T-helper 2 cell (primary cell): ENCODE data around the gene MVB12B.
A peak's percentile ranks its signal among the peaks of the same experiment; 100 is the strongest.
"Not testable (repeated sequence)": the region's sequence is repeated elsewhere in the genome, so short reads cannot be mapped to it uniquely, and the experiment has no call there.

ENCODE experiments used
- DNase-seq, 5 experiments: peaks; one replicate each; pipeline versions ENCODE4 v3.0.0 to v3.0.0-alpha.2; 2012 to 2022

Gene MVB12B

DNA sequence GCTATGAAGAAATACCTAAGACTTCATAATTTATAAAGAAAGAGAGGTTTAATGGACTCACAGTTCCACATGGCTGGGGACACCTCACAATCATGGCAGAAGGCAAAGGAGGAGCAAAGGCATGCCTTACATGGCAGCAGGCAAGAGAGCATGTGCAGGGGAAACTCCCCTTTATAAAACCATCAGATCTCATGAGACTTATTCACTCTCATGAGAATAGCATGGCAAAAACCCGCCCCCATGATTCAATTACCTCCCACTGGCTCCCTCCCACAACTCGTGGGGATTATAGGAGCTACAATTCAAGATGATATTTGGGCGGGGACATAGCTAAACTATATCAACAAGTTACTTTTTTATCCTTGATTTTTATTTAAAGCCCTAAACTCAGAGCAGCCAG lies 150.8 kb downstream of the MVB12B start:
- DNase-seq = not testable (repeated sequence)

DNA sequence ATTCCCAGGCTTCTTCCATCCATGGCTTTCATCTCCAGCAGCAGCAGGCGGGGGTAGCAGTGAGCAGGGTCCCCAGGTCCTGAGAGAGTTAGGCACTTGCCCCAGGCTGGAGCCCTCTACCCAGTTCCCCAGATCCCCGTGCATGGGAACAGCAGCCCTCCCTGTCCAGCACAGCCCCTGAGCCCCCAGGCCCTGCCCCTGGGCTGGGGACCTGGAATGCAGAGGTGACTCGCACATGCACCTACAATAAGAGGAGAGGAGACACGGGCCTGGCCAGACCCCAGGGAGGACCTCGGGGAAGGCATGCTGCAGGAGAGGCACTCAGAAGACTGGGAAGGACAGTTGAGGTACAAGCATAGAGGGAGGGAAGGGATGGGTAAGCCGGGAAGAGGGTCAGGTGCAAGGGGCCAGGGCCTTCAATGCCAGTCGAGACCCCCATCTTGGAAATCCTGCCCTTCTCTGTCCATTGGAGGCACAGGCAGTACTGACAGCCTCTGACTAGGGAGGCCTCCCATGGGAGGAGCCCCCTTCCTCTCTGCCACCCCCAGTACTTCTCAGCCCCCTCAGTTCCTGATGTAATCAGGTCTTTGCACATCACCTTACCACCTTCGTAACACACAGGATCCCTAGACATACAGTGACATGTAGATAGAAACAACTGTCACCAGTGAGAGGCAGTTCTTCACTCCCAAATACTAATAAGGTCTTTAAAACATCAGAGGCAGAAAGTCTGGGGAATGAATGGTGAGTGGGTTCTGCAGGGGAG lies 151.8 kb downstream of the MVB12B start:
- DNase-seq = no peak

DNA sequence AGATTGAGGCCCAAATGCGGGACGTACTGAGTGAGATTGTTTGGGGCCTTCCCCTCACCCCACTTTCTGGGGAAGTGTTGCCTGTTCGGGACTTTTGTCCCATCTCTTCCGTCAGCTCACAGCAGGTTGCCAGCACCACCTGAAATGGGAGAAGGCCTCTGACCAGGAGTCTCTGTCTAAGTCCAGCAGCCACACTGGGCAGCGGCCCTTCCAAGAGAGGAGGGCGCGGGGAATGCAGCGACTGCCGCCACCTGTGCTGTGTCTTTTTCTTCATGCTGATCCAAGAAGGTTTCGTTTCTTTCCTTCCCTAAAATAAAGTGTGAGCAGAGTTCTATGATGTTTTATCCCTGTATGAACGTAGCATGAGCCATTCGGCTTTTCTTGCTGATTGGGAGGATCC lies 152.9 kb downstream of the MVB12B start:
- DNase-seq = no peak

DNA sequence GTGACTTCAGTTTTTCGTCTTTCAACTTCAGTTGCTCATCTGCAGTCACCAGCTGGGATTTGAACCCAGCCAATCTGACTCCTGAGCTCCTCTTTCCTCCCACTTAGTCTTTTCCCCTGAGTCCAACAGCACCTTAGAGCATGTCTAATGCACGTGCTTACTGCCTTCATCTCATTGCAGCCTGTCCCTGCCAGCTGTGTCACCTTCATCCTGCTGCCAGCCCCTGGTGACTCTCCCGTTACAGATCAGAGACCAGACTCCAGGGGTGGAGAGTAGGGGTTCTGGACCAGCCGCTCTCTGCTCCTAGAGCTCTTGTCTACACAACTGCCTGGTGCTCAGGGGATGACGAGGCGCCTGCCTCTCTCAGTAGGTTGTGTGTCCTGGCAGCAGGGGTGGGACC lies 154.2 kb downstream of the MVB12B start:
- DNase-seq = no peak

DNA sequence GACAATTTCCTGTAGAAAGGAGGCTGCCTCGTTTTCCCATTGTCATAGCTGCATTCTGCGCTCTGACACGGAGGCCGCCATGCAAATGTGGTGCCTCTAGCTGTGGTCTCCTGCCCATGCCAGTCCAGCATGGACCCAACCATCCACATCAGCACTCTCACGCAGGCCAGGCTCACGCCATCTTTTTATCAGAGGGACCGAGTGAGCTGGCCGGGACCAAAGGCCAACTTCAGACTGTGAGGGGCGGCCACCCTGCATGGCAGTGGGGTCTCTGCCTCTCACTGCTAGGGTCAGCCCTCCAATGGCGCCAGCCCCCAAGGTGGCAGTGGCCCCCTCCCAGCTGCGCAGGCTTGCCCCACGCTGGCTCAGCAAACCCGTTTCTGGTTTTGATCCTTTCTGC lies 155.2 kb downstream of the MVB12B start:
- DNase-seq = no peak

DNA sequence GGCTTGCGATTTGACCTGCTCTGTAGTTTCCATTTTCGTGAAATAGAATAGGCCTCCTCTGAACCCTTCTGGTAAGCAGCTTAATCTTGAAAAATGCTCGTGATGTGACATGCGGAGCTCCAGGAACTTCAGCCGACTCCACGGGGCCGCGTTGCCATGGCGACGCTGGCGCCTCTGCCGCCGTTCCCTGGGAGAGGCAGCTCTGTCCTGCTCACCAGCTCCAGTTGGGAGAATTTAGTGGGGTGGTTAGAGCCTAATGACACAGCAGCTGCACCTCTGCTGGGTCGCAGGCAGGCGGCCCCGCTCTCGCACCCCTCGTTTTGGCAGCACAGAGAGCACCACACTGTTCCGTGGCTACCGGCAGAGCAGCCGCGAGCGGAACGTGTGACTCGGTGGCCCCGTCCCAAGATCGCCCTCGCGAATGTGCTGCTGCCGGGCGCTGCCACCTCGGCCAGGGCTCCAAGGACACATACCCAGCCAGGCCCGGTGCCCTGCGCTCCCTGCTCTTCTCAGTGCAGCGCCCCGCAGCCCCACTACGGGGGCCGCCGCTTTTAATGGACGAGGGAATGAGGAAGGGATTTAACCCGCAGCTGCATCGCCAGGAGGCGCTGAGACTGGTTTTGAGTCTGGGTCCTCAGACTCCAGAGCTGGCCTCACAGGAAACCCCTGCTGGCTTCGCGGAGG lies 155.9 kb downstream of the MVB12B start:
- DNase-seq = no peak

DNA sequence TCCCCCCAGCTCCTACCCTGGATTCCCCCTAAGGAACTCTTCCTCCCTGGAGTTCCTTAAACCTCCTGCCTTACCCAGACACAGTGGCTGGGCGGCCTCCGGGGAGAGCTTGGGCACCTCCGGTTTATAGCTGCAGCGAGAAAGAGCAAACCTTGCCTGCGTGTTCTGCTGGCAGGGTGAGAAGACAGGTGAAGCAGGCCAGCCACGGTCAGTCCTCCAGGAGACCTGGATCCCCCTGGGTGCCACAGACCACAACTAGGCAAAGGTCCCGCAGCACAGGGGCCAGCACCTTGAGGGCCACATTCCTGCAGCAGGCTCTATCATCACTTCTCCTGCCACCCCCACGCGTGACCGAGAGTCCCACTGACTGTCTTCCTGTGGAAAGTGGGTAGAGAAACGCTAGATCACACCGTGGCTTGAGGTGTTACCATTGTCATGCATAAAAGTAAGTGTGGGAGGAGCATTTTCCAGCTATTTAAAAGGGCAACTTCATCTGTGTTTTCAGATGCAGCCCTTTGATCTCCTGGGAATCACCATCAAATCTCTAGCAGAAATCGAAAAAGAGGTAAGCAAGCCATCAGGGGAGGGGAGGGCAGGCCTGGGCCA lies 156.9 kb downstream of the MVB12B start:
- DNase-seq = peak in 1 of 5 experiments; percentile 24

DNA sequence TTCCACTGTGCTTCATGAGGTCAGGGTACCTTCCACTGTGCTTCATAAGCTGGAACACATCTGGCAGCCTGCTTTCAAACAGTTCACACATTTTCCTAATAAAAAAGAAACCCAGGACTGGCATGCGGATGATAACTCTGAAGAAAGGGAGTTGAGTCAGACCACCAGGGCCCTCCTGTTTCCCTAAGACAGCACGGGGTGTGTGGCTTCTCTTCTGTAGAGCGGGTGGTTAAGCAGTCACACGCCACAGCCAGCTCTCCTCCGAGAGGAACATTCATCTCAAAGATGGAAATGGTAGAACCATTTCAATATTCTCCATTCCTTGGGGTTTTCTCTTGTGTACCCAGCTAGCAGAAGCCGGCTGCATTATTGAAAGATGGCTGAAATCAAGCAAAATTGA lies 159.0 kb downstream of the MVB12B start:
- DNase-seq = no peak

DNA sequence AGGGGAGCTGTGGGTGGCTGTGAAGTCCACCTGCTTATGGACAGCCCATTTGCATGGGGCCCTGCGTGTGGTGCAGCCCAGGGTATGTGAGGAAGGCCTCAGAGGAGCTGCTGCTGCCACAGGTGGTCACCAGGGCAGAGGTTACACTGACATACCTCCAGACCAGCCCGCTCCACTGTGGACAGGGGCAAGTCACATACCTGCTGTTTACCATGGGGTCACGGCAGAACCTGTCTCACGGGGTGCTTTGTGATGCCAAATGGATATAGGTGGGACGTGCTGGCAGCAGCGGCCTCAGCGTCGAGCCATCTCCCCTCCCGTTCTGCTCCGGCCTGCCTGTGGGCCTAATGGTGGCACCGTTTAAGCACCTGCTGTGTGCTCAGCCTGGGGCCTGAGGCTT lies 159.6 kb downstream of the MVB12B start:
- DNase-seq = no peak

DNA sequence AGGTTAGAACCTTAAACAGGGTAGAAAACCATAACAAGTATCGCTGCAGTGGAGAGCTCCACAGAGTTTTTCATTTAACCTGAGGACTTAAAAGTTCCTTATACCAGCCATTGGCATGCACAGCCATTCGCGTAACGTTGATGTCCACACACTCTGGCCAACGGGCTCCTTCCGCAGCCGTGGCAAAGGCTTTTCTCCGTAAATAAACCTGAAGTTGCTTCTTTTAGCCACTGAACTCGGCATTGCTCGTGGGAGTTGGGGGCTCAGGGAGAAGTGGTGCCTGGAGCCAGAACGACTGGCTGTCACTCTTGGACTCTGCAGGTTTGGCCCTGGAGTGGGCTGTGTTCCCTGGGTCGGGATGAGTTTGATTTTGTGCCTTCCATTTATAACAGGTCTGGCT lies 161.2 kb downstream of the MVB12B start:
- no peak for DNase-seq

DNA sequence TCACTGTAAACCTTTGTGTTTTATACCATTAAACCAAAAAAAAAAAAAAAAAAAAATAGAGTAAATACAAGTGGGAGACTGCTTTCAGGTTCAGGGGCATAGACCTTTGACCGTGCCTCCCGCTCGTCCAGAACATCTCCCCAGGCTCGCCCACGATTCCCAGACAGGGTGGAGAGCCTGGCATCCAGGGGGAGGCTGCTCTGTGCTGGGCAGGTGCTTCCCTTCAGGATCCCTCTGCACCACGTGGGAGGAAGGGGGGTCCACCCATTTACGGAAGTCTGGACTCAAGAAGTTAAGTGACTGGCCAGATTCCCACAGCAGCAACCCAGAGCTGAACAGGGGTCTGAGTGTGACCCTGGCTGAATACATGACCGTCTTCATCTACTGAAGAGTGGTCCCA lies 161.7 kb downstream of the MVB12B start:
- no peak for DNase-seq

DNA sequence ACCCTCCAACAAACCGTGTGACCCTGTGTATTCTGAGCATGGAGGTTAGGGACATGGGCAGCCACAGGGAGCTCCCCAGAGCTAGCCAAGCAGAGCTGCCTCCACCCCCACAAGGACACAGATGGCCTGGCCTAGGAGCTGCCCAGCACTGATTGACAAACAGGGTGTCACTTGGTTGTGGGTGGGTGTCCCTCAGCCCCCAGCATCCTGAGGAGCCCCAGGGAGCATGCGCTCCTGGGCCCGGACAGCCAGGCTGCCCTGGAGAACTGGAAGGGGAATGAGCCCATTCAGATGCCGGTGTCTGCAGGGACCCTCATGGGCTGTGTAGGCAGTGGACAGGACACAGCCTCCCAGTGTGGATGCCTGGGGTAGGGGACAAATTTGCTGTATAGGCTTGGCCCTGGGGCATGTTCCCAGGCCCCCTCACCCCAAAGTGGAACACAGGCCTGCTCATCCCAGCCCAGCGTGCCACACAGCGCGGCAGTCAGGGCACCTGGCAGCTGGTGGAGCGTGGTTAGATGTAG lies 162.3 kb downstream of the MVB12B start:
- no peak for DNase-seq

DNA sequence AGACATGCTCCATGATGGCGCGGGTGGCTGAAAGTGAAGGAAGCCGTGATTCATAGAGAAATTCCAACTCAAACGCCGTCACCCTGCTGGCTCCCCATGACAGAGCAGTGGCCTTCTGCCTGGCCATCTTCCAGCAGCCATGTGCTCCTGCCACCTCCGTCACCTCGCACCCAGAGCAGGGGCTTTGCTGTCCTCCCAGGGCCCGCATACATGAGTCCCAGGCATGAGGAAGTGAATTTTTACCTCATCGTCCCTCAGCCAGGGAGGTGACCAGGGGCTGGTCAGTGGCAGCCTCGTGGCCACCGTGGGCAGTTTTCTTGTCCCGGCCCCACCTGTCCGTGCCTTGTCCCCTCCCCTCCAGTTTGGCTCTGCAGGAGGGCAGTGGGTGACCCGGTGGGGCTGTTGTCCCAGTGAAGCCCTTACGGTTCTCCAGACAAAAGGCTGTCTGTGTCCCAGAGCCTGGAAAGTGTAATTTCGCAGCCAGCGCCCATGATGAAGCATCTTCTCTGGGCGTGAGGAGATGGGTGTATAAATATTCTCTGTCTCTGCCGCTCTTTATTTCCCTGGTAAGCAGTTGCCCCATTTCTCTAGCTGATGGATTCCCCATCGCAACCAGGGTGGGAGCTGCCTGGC lies 163.1 kb downstream of the MVB12B start:
- no peak for DNase-seq

DNA sequence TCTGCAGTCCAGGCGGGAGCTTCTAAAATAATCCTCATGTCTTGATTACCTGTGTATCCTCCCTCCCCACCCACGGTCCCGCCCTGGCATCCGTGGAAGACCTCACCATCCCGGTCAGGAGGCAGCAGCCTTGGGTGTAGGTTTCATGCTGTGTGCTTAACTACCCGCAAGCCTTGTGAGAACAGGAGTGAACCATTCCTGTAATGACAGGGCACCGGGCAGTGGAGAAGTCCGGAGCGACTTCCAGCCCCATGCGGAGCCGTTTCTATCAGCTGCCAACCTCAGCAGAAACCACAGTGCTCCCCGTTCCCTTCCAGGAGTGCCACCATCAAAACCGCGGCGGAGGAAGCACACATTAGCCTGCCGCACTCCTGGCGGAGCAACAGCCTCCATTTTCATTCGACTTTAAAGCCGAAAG lies 163.6 kb downstream of the MVB12B start:
- DNase-seq = peak in 1 of 5 experiments; percentile 34

DNA sequence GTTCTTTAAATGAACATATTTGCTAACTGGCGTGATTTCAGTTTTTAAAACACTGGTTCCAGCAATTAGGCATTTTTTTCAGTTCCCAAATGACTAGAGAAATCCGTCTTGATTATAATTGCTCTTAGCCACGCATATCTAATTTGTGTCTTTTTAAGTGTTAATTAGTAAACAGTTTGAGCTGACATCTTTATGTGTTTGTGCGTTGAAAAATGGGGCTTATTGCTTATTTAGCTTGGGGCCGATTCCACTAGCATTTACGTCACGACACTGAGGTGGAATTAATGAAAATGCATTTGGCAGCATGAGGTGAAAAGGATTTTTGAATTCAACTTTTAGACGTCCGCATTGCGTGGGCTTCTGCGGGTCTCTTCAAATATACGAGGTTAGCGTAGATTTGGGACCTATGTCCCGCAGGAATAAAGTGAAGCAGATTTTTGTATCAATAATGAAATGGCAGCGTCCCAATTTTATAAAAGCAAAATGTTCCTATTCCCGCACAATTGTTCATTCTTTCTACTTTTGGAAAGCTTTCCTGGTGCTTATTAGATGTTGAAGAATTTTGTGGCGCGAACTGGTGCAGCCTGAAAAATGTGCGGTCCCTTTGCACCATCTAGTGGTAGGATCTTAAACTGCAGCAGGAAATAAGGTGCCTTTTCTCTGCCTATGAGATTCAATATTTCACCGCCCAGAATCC lies 164.4 kb downstream of the MVB12B start:
- peak in 4 of 5 experiments; percentile 24 to 59 (median 37) for DNase-seq

DNA sequence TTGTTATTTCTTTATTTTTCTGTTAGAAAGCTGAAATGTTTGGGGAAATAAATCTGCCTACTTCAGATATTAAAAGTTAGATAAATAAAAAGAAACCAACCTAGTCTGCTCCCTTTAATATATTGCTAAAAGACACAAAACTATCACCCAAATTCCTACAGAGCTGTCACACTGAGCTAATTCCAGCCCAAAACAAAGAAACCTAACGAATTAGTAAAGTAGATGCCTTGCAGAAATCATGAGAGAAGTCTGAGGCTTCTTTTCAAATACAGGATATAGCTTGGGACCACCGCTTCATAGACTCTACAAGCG lies 164.9 kb downstream of the MVB12B start:
- DNase-seq = no peak

DNA sequence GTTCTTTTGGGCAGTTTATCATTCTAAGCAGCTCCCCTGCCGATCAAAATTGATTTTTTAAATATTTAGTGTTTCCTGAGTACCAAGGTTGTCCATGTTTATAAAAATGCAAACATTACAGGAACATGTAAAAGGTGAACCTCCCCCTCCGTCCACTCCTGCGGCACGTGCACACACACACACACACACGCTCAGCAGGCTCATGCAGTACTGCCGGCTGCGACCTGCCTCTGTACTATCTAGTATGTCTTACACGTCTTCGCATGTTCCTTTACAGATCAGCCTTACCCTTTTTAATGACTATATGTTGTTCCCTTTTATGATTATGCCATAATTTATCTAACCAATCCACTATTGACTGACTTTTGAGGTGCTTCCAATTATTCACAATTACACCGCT lies 165.3 kb downstream of the MVB12B start:
- DNase-seq = no peak

DNA sequence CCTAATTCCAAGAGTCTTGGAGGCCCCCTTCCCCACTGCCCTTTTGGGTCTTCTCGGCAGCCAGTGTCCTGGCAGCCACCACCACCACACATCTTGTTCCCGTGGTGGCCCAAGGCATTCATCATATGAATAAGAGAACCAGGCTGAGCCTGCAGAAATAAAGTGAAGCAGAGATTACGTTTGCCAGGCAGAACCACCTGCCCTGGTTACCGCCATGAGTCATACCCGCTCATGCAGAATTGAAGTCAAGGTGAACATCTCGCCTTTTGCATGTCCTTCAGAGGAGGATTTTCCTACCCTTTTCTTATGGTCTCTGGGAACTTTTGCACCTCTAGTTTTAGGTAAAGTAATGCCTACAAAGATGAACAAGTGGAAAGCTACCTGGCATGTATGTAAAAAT lies 167.6 kb downstream of the MVB12B start:
- no peak for DNase-seq

DNA sequence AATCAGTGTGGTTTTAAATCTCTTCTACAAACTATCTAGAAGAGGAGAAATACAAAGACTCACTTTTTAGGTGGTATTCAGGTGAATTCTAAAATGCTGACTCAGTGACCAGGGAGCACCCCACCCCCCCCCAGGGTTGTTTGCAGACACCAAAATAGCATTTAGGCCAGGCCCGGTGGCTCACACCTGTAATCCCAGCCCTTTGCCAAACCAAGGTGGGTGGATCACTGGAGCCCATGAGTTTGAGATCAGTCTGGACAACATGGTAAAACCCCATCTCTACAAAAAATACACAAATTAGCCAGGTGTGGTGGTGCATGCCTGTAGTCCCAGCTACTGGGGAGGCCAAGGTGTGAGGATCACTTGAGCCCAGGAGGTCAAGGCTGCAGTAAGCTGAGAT lies 168.1 kb downstream of the MVB12B start:
- DNase-seq = no peak

DNA sequence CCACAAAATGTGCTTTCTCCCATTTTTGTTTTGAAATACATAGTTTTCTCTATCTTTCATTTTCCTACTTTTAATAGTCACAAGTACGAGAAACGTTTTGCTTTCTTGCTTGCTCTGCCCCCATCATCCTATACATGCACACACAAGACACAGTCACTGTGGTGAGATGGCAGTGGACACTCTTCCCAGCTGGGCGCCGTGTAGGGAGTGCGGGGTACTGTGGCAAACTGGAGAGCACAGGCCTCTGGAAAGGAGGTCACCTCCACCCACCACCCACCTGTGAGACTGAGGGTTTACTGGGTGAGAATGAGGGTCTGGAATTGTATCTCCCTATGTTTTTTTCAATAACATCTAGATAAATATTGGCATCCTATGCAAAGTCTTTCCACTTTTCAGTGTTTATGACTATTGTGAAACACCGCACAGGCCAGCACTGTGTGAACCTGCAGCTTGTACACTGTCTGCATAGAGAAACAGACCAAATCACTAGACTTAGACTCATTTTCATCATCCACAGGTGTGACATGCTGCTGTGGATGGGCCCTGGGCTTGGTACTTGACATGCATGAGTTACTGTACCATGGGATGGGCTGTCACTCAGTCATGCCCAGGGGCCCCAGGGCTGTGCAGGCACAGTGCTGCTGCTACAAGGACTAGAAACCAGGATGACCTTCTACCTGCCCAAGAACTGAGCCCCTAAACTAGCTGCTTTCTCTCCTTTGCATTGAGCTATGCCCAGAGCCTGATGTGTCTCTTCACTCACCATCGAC lies 169.0 kb downstream of the MVB12B start:
- no peak for DNase-seq

DNA sequence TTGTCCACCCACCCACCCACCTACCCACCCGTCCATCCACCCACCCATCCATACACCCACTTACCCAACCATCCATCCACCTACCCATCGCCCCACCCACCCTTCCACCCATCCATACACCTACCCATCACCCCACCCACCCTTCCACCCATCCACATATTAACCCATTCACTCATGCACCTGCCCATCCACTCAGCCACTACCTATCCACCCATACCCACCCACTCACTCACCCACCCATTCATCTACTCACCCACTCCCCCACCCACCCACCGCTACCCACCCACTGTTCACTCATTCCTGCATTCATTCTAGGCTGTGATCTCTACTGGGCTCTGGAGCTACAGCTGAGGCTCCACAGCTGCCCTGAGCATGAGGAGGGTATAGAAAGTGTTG lies 169.6 kb downstream of the MVB12B start:
- DNase-seq = no peak
